Measurements from ENCODE around the gene BSG. TPM values are rescaled to one million over a fixed set of nuclear protein-coding genes. Genes with fewer than 3 reads are reported as not detected.
"Not testable (repeated sequence)": the region's sequence is repeated elsewhere in the genome, so short reads cannot be mapped to it uniquely, and the experiment has no call there.

The BSG gene
- total RNA-seq, 1 experiment from 2014 or later, result 653 TPM

DNA sequence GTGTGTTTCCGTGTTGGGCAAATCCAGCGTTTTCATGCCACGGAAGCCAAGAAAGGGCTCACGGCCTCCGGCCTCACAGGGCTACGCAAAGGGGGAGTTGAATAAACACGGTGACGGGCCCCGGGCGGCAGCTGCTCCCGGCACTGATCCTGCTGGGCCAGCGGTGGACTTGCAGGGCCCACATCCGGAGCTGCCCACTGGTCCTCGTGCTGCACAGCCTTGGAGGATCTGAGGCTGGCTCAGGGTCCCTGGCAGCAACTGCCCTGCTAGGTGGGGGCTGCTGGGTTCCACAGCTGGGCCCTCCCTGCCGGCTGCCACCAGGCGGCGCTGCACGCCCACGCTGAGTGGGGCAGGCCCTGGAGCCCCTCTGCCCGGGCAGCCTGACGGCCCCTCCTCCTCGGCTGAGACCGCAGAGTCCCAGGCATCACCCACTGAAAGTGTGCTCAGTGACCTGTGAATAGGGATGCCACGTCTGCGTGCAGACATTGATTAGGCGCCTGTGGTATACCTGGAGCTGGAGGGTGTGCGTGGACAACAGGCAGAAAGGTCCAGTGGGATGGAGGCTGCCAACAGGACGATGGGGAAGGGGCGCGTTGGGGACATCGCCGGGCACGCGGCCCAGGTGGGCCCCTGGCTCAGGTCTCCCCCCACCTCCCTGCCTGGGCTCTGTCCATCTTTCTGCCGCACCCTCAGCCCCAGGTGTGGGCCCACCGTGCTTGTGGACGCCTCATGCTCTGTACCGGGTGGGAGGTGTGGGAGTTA is 12.0 kb downstream of the BSG start:
- in situ Hi-C loops (cut with HindIII; ENCODE audit: low pct_unique_long_range_greater_than_20kb, low sequenced_read_pairs), result no loop called here
- POLR2A ChIA-PET, result no interaction called here
- H3K27ac ChIP-seq (ENCODE audit: low read length), result no peak overlapping the region; the same call in 1 of the 2 replicates
- H3K27me3 ChIP-seq (ENCODE audit: control insufficient read depth, insufficient read depth, low read length), result no peaks in the 10 kb centered on the region
- no peak overlapping the region for H3K4me3 ChIP-seq (ENCODE audit: low read depth in 2 of 2, low read length in 2 of 2)
- no TSS peak for BruUV-seq (replicated peaks)
- DNase-seq (ENCODE audit: low read depth, low spot score) (no peak), ATAC-seq (peak; percentile 69)
- peaks cover 5% of the 10 kb centered on the region; the same call in 1 of the 2 replicates for H3K36me3 ChIP-seq (ENCODE audit: control insufficient read depth, insufficient read depth, low read length)
- CTCF ChIA-PET, result interaction anchor here (1.5 kb wide), 1 partner anchor 9 kb away, joined by 4 read pairs; no protein-coding TSS in a partner anchor
- no peaks in the 10 kb centered on the region for H3K9me3 ChIP-seq (ENCODE audit: control insufficient read depth, insufficient read depth, low read depth, low read length)
- no peak for TF ChIP-seq TCF7L2 (IDR thresholded peaks at IDR 0.05; ENCODE audit: low read depth, low read length)
- TF ChIP-seq SIN3A (IDR thresholded peaks at IDR 0.05; ENCODE audit: borderline replicate concordance, insufficient read depth, low read depth, low read length), result 0 out of 2 replicates have a peak, but pooled peaks have one; percentile 55
- TF ChIP-seq, protein P1, sequence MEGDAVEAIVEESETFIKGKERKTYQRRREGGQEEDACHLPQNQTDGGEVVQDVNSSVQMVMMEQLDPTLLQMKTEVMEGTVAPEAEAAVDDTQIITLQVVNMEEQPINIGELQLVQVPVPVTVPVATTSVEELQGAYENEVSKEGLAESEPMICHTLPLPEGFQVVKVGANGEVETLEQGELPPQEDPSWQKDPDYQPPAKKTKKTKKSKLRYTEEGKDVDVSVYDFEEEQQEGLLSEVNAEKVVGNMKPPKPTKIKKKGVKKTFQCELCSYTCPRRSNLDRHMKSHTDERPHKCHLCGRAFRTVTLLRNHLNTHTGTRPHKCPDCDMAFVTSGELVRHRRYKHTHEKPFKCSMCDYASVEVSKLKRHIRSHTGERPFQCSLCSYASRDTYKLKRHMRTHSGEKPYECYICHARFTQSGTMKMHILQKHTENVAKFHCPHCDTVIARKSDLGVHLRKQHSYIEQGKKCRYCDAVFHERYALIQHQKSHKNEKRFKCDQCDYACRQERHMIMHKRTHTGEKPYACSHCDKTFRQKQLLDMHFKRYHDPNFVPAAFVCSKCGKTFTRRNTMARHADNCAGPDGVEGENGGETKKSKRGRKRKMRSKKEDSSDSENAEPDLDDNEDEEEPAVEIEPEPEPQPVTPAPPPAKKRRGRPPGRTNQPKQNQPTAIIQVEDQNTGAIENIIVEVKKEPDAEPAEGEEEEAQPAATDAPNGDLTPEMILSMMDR (IDR thresholded peaks at IDR 0.05), result peak; percentile 94
- peak; percentile 79 for TF ChIP-seq POLR2AphosphoS5 (IDR thresholded peaks at IDR 0.05; ENCODE audit: low read depth, low read length)
- H3K4me1 ChIP-seq (ENCODE audit: control insufficient read depth, insufficient read depth, low read length), result peaks cover 38% of the 10 kb centered on the region
- intact Hi-C loops (cut with micrococcal nuclease; ENCODE audit: unreplicated experiment), result no loop called here

DNA sequence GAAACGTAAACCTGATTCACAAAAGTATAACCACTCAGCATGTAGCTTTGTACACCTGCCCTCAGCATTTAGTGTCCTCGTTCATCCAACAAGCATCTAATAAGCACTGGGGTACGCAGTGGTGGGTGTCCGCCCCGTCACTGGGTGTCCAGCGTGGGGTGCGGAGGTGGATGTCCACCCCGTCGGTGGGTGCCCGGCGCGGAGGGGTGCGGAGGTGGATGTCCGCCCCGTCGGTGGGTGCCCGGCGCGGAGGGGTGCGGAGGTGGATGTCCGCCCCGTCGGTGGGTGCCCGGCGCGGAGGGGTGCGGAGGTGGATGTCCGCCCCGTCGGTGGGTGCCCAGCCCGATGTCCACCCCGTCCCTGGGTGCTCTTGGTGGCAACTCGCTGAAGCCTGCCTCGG is 12.8 kb downstream of the BSG start:
- H3K9me3 ChIP-seq (ENCODE audit: control insufficient read depth, insufficient read depth, low read depth, low read length); BruUV-seq (replicated peaks); ATAC-seq; intact Hi-C loops (cut with micrococcal nuclease; ENCODE audit: unreplicated experiment); H3K4me3 ChIP-seq (ENCODE audit: low read depth in 2 of 2, low read length in 2 of 2); DNase-seq (ENCODE audit: low read depth, low spot score); POLR2A ChIA-PET; H3K27ac ChIP-seq (ENCODE audit: low read length); H3K36me3 ChIP-seq (ENCODE audit: control insufficient read depth, insufficient read depth, low read length); H3K27me3 ChIP-seq (ENCODE audit: control insufficient read depth, insufficient read depth, low read length); in situ Hi-C loops (cut with HindIII; ENCODE audit: low pct_unique_long_range_greater_than_20kb, low sequenced_read_pairs): not testable (repeated sequence)
- peaks cover 38% of the 10 kb centered on the region for H3K4me1 ChIP-seq (ENCODE audit: control insufficient read depth, insufficient read depth, low read length)
- CTCF ChIA-PET, result interaction anchor here (1.5 kb wide), 1 partner anchor 10 kb away, joined by 4 read pairs; no protein-coding TSS in a partner anchor

DNA sequence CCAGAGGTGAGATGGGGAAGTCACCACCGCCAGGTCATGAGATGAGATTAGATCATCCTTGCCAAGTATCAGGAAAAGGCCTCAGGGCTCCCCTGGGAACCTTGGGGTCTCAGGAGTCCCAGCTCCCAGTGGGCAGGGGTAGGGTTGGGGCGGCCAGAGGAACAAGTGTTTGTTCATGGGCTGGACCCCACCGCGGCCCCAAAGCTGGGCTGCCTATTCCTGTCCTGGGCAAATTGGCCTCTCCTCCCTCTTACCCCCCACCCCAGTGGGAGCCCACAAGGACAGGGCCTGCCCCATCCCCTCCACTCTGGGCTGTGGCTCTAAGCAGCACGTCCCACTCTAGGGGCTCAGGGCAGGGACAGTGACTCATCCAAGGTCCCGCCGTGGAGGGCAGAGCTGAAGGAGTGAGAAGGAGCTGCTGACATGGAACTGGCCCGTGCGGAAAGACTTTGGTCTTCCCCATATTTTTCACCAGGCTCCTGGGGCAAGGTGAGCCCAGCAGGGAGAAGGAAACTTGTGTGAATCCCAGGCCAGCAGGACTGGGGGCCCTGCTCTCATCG is 13.2 kb downstream of the BSG start:
- POLR2A ChIA-PET, result no interaction called here

More for the DNA sequence above, 13.2 kb downstream of the BSG start:
- Histone ChIP-seq H3K27ac (ENCODE audit: low read length) (peak overlapping the region; percentile 7; the same call in 1 of the 2 replicates), H3K4me1 (ENCODE audit: control insufficient read depth, insufficient read depth, low read length) (peaks cover 38% of the 10 kb centered on the region), H3K9me3 (ENCODE audit: control insufficient read depth, insufficient read depth, low read depth, low read length) (no peaks in the 10 kb centered on the region), H3K36me3 (ENCODE audit: control insufficient read depth, insufficient read depth, low read length) (peaks cover 5% of the 10 kb centered on the region; the same call in 1 of the 2 replicates), H3K4me3 (ENCODE audit: low read depth in 2 of 2, low read length in 2 of 2) (no peak overlapping the region), H3K27me3 (ENCODE audit: control insufficient read depth, insufficient read depth, low read length) (no peaks in the 10 kb centered on the region)
- CTCF ChIA-PET, result no interaction called here
- TF ChIP-seq, protein P2, sequence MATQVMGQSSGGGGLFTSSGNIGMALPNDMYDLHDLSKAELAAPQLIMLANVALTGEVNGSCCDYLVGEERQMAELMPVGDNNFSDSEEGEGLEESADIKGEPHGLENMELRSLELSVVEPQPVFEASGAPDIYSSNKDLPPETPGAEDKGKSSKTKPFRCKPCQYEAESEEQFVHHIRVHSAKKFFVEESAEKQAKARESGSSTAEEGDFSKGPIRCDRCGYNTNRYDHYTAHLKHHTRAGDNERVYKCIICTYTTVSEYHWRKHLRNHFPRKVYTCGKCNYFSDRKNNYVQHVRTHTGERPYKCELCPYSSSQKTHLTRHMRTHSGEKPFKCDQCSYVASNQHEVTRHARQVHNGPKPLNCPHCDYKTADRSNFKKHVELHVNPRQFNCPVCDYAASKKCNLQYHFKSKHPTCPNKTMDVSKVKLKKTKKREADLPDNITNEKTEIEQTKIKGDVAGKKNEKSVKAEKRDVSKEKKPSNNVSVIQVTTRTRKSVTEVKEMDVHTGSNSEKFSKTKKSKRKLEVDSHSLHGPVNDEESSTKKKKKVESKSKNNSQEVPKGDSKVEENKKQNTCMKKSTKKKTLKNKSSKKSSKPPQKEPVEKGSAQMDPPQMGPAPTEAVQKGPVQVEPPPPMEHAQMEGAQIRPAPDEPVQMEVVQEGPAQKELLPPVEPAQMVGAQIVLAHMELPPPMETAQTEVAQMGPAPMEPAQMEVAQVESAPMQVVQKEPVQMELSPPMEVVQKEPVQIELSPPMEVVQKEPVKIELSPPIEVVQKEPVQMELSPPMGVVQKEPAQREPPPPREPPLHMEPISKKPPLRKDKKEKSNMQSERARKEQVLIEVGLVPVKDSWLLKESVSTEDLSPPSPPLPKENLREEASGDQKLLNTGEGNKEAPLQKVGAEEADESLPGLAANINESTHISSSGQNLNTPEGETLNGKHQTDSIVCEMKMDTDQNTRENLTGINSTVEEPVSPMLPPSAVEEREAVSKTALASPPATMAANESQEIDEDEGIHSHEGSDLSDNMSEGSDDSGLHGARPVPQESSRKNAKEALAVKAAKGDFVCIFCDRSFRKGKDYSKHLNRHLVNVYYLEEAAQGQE (IDR thresholded peaks at IDR 0.05; ENCODE audit: insufficient read depth in 1 of 2, low read depth in 2 of 2, low read length in 1 of 2), result no peak
- TF ChIP-seq TCF7L2 (IDR thresholded peaks at IDR 0.05; ENCODE audit: low read depth, low read length), result no peak
- TF ChIP-seq SIN3A (IDR thresholded peaks at IDR 0.05; ENCODE audit: borderline replicate concordance, insufficient read depth, low read depth, low read length), result no peak
- TF ChIP-seq, protein P1 (IDR thresholded peaks at IDR 0.05), result no peak
- no peak; the same call in 1 of the 2 replicates for TF ChIP-seq POLR2AphosphoS5 (IDR thresholded peaks at IDR 0.05; ENCODE audit: low read depth, low read length)
- no TSS peak for BruUV-seq (replicated peaks)
- DNase-seq (ENCODE audit: low read depth, low spot score), result no peak
- no peak for ATAC-seq
- intact Hi-C loops (cut with micrococcal nuclease; ENCODE audit: unreplicated experiment) (no loop called here), in situ Hi-C loops (cut with HindIII; ENCODE audit: low pct_unique_long_range_greater_than_20kb, low sequenced_read_pairs) (no loop called here)
